Right cardiac atrium (tissue), 5 donors: ENCODE data around the gene CRYBG1. TPM values are rescaled to one million over a fixed set of nuclear protein-coding genes. Genes with fewer than 3 reads are reported as not detected.

Experiments used
- ATAC-seq, 2 donors: fragments of 200-7000 bp; cut with Tn5 transposase; one replicate each; pipeline versions ENCODE4 v1.8.0 to v1.9.1; 2020; ENCODE audit warnings: moderate library complexity in 2 of 2, mild to moderate bottlenecking in 1 of 2
- DNase-seq, 3 donors: peaks; one replicate each; pipeline ENCODE4 v3.0.0-alpha.2; 2020
- H3K27ac ChIP-seq: one replicate; pipeline ENCODE4 v1.5.1; 2013; ENCODE audit warnings: mild to moderate bottlenecking, low read length, control low read depth, moderate library complexity
- H3K27me3 ChIP-seq: one replicate; pipeline ENCODE4 v1.6.1; 2013; ENCODE audit not compliant: control insufficient read depth, insufficient read depth
- H3K4me1 ChIP-seq: one replicate; pipeline ENCODE4 v1.6.1; 2013; ENCODE audit warnings: low read length; ENCODE audit not compliant: control insufficient read depth, insufficient read depth
- H3K4me3 ChIP-seq: one replicate; pipeline ENCODE4 v1.5.1; 2013; ENCODE audit warnings: low read length, control low read depth
- H3K9me3 ChIP-seq: one replicate; pipeline ENCODE4 v1.6.1; 2013; ENCODE audit warnings: low read length; ENCODE audit not compliant: control insufficient read depth
- WGBS: extraction: QIAGEN DNeasy Blood & Tissue Kit; methylation state at CpG from one replicate; pipeline ENCODE4 v1.1.7; 2013; 5-methylcytosine and 5-hydroxymethylcytosine counted together
- intact Hi-C, 4 donors: fragments of 100-400 bp; cut with DNase I; formaldehyde crosslinking; loops; one replicate each; pipeline versions ENCODE4 v1.11.0 to v1.14.0; 2022 to 2023
- polyA plus RNA-seq: library from polyadenylated mRNA; stranded (reverse); fragments of 200-250 nt; gene quantifications from one replicate; pipeline ENCODE4 v1.2.3, GENCODE V29; 2013
- total RNA-seq, 4 donors: library from RNA; stranded (reverse); fragmentation: NEBNext Ultra II Directional; extraction: Animal tissue kit (Norgen Biotek cat#: 25700); gene quantifications; one replicate each; pipeline ENCODE4 v1.2.1, GENCODE V29; 2021
- donor health status: healthy with polysubstance abuse.
- donor health status: DM: no; HTN: yes; CAD: no.
- donor health status: DM: no; HTN: no; CAD: no.
- donor health status: DM: no; HTN: yes; CAD: no; lungs with severe emphysema.
- donor health status: DM: yes; HTN: yes; CAD: no.

Gene CRYBG1
- total and polyA plus RNA-seq, 5 donors: 0.38 to 1.6 (median 0.94) TPM

DNA sequence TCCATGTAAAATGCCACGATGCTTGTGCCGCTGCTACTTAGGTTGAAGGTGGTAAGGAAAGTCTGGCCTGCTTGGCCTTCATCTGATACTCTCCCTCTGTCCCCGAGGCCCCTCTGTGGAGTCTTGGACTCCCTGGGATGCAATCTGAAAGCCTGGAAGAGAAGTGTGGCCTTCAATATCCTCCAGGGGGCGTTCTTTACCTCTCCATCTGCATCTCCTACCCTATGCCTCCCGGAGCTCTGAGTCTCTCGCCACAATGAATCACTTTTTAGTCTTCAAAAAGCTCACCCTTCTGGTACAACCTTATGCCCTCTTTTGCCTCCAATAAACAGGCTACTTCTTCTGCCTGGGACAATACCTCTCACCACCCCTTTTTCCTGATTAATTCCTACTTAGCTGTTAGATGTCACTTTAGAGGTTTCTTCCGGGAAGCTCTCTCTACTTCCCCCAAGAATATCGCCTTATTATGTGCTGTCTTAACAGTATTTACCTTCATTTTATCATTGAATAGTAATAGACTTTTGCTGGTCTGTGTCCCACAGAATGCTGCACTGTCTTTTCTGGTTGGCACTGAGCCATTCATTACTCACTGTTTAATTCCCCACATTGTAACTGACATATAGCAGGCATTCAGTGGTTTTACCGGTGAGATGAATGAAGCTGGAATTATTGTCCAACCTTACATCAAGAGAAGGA is 21.0 kb upstream of the CRYBG1 start:
- Histone ChIP-seq H3K4me1 (no peaks in the 10 kb centered on the region), H3K27me3 (no peaks in the 10 kb centered on the region), H3K9me3 (no peaks in the 10 kb centered on the region), H3K4me3 (no peak overlapping the region), H3K27ac (no peak overlapping the region)
- DNase-seq (peak in 1 of 3 donors; percentile 9), ATAC-seq (peak; percentile 75 to 89)
- intact Hi-C loops: loop anchor here in 3 of 4 donors (5.0 to 10.0 kb wide), 3 partner anchors 225 to 638 kb away; partner anchors contain the start of gene CD24 (in 1 of the 3)
- WGBS: 15% methylated on average over 9 of the region's 9 CpGs

DNA sequence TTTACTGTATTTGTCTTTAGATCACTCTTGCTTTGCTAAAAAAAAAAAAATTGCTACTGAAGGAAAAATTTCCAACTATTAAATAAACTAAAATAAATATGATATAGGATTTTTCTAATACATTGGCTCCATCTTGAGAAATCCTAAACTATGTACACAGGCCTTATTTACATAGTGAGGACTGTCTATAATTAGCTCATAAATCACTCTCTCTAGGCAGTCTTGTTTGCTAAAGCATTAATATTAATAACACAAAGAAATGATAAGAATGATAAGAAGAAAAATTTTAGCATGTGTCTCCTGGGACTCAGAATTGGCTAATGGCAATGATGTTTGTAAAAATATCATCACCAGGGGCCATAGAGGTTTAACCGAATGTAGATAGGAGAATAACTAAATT is 13.3 kb upstream of the CRYBG1 start:
- 73% methylated on average over 1 of the region's 1 CpG for WGBS
- Histone ChIP-seq H3K4me3 (no peak overlapping the region), H3K9me3 (no peaks in the 10 kb centered on the region), H3K27me3 (no peaks in the 10 kb centered on the region), H3K4me1 (no peaks in the 10 kb centered on the region), H3K27ac (no peak overlapping the region)
- intact Hi-C loops: no loop called here
- no peak for DNase-seq
- no peak for ATAC-seq

- Histone ChIP-seq H3K27me3 (no peaks in the 10 kb centered on the region), H3K4me3 (no peak overlapping the region), H3K9me3 (no peaks in the 10 kb centered on the region), H3K27ac (no peak overlapping the region), H3K4me1 (no peaks in the 10 kb centered on the region)
- WGBS: 83% methylated on average over 1 of the region's 1 CpG
- no peak for DNase-seq
- ATAC-seq: no peak
- intact Hi-C loops: no loop called here
These were observed 4.1 kb upstream of the CRYBG1 start for GRCh38 chr6:106356378-106356777.

DNA sequence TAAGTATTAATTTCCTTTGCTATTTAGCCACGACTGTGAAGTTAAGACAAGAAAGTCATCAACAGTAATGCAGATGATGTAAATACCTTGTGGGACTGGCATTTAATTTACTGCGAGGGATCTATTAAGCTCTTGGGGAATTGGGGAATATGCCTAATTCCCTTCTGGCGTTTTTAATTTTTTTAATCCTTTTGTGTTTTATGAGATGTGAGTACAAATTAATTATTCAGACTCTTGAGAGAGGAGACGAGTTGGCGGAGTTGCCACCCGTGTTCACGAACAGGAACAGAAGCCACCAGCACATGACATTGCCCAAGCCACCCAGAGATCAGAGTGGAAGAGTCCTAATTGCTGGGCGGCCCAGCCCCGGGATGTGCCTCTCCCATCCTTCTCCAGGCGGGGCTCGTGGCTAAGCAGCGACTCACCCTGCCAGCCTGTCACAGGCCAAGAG is 533 bp upstream of the CRYBG1 start:
- H3K9me3 ChIP-seq: no peaks in the 10 kb centered on the region
- DNase-seq (no peak), ATAC-seq (no peak)
- no peaks in the 10 kb centered on the region for H3K27me3 ChIP-seq
- intact Hi-C loops: no loop called here
- H3K4me1 ChIP-seq: no peaks in the 10 kb centered on the region
- WGBS: 31% methylated on average over 12 of the region's 12 CpGs
- H3K4me3 ChIP-seq: peak overlapping the region; percentile 12
- H3K27ac ChIP-seq: no peak overlapping the region

GRCh38 chr6:106360989-106361430 is 493 bp downstream of the CRYBG1 start:
- ATAC-seq (peak; percentile 40 to 57), DNase-seq (peak in 1 of 3 donors; percentile 53)
- intact Hi-C loops: no loop called here
- Histone ChIP-seq H3K27me3 (no peaks in the 10 kb centered on the region), H3K4me3 (peak overlapping the region; percentile 12), H3K27ac (no peak overlapping the region), H3K9me3 (no peaks in the 10 kb centered on the region), H3K4me1 (no peaks in the 10 kb centered on the region)
- WGBS: 1% methylated on average over 31 of the region's 31 CpGs

DNA sequence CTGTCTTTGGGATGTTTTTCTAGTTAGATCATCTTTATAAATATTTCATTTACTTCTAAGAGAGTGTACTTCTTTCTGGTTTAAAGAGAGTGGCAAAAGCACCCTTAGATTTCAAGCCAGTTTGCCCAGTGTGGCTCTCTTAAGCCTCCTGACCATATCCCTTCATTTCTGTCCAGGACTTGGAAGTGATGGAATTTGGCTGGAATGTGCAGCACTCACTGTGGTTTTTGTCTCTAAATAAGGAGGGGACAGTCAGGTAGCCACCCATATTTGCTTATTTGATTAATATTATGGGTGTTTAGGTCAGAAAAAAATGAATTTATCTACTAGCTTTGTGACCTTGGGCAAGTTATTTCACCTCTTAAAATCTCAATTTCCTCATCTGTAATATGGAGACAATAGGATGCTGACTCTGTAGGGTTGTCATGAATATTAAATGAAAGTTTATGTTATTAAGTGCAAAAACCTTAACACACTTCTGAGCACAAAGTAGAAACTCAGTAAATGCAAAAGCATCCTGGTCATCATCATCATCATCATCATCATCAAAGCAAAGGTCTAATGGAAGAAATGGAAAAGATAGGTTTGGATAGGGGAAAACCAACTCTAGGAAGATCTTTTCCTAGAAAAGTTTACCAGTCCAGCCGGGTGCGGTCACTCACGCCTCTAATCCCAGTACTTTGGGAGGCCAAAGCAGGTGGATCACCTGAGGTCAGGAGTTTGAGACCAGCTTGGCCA is 3.1 kb downstream of the CRYBG1 start:
- ATAC-seq (no peak), DNase-seq (no peak)
- Histone ChIP-seq H3K27me3 (no peaks in the 10 kb centered on the region), H3K4me1 (no peaks in the 10 kb centered on the region), H3K27ac (no peak overlapping the region), H3K4me3 (no peak overlapping the region), H3K9me3 (no peaks in the 10 kb centered on the region)
- intact Hi-C loops: no loop called here
- 93% methylated on average over 3 of the region's 3 CpGs for WGBS

DNA sequence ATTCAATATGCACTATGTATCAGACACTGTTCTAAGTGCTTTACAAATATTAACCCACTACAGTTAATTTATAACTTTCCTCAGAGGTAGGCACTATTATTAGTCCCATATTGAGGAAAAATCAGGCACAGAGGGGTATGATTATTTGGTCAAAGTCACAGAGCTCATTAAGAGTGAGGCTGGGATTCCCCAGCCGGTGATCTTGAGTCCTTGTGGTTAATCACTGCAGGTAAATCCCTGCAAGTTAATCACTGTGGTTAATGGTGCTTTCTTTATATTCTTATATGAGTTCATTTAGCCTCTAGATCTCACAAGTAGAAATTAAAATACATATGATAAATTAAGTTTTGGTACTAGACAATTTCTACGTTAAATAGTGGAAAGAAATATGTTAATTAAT is 9.2 kb downstream of the CRYBG1 start:
- WGBS: 84% methylated on average over 2 of the region's 2 CpGs
- ATAC-seq (no peak), DNase-seq (no peak)
- intact Hi-C loops: no loop called here
- H3K9me3 ChIP-seq: no peaks in the 10 kb centered on the region
- H3K4me3 ChIP-seq: no peak overlapping the region
- no peaks in the 10 kb centered on the region for H3K4me1 ChIP-seq
- no peaks in the 10 kb centered on the region for H3K27me3 ChIP-seq
- no peak overlapping the region for H3K27ac ChIP-seq

DNA sequence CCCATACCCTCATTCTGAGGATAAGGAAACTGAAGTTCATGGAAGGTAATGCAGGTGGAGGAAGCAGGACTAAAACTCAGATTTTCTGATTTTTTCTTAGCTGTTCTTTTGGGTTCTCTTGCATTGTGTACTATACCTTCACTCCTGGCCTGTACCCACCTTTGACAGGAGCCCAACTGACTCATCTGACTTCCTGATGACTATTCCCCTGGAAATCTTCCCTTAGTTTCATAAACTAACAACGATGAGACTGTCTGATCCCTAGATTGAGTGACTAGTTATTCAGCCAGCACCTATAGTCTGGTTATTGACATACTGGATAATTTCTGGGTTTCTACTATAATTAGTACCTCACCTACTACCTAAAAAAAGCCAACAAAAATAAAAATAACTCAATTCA is 10.1 kb downstream of the CRYBG1 start:
- DNase-seq (no peak), ATAC-seq (no peak)
- no peaks in the 10 kb centered on the region for H3K27me3 ChIP-seq
- no peaks in the 10 kb centered on the region for H3K9me3 ChIP-seq
- no peak overlapping the region for H3K4me3 ChIP-seq
- H3K27ac ChIP-seq: no peak overlapping the region
- WGBS: 66% methylated on average over 1 of the region's 1 CpG
- intact Hi-C loops: no loop called here
- no peaks in the 10 kb centered on the region for H3K4me1 ChIP-seq

DNA sequence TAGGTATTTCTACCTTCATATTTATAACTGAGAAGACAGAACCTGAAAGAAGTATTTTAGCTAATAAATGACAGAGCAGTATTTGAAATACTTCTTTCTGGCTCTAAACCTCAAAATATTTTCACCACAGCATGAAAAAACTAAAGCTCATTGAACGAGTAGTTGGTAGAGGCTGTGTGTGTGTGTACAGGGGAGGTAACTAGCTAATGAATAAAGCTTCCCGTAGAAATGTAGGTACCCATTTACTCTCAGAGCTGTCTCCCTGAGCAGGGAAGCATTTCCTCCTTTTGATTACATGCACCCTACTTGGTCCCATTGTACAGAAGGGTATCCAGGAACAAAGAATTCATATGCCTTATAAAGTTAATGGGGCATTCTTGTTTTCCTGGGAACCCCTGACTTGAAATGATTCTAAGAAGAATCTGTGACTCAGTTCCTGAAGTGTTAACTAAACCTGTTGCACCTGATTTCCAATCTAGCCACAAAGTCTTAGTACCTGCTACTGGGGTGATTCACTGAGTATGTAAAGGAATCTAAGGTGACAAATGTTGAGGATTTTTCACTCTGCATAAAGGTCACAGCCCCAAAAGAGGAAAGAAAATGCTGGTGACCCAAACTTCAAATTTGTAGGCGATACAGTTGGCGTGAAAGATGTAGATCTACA is 12.5 kb downstream of the CRYBG1 start:
- intact Hi-C loops: no loop called here
- Histone ChIP-seq H3K27me3 (no peaks in the 10 kb centered on the region), H3K27ac (no peak overlapping the region), H3K4me1 (no peaks in the 10 kb centered on the region), H3K4me3 (no peak overlapping the region), H3K9me3 (no peaks in the 10 kb centered on the region)
- no peak for ATAC-seq
- no peak for DNase-seq
- WGBS: 85% methylated on average over 4 of the region's 4 CpGs

DNA sequence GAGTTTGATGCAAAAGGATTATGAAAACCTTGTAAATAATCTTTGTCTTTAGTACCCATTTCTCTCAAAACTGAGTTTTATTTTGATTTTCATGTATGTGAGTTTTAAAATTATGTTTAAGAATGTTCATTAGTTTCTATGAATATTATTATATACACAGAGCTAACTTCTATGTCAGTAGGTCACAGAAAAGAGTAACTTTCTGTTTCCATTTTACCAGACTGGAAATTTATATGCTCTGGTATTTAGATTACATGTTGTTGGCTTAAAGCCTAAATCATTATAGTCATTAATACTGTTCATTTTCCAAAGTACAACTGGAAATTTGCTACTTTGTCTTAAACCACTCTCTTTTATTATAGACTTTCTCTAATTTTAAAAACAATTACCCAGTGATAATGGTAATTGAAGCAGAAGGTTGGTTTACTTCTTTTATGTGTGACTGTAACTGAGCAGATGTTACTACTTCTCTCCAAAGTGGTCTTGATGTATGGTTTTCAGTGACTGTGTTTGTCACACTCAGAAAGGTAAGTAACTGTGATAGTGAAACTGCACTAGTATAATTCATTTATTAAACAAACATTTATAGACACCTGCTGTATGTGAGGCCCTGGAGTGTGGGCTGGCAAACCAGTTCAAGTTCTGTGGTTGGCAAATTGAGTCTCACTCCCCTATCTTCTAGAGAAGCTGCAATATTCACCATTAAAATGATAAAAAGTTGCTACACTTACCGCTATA is 13.2 kb downstream of the CRYBG1 start:
- Histone ChIP-seq H3K9me3 (no peaks in the 10 kb centered on the region), H3K4me1 (no peaks in the 10 kb centered on the region), H3K4me3 (no peak overlapping the region), H3K27ac (no peak overlapping the region), H3K27me3 (no peaks in the 10 kb centered on the region)
- WGBS: 96% methylated on average over 1 of the region's 1 CpG
- DNase-seq: no peak
- no peak for ATAC-seq
- intact Hi-C loops: no loop called here
